IPS-18a (cell line): ENCODE measurements around the gene CRADD.

Source experiments
- H3K27ac ChIP-seq: one replicate; pipeline ENCODE4 v1.5.1; 2013; ENCODE audit warnings: low read length
- H3K27me3 ChIP-seq: one replicate; pipeline ENCODE4 v1.6.1; 2013; ENCODE audit warnings: mild to moderate bottlenecking, low read length; ENCODE audit not compliant: control insufficient read depth, insufficient read depth
- H3K36me3 ChIP-seq: one replicate; pipeline ENCODE4 v1.6.1; 2013; ENCODE audit warnings: low read depth, low read length; ENCODE audit not compliant: control insufficient read depth
- H3K4me1 ChIP-seq: one replicate; pipeline ENCODE4 v1.6.1; 2013; ENCODE audit warnings: low read depth, low read length; ENCODE audit not compliant: control insufficient read depth
- H3K4me3 ChIP-seq: one replicate; pipeline ENCODE4 v1.5.1; 2013; ENCODE audit warnings: low read length
- H3K9ac ChIP-seq: one replicate; pipeline ENCODE4 v1.6.1; 2013; ENCODE audit warnings: mild to moderate bottlenecking, low read length, moderate library complexity
- H3K9me3 ChIP-seq: one replicate; pipeline ENCODE4 v1.6.1; 2013; ENCODE audit warnings: low read depth, low read length; ENCODE audit not compliant: control insufficient read depth

CRADD gene

DNA sequence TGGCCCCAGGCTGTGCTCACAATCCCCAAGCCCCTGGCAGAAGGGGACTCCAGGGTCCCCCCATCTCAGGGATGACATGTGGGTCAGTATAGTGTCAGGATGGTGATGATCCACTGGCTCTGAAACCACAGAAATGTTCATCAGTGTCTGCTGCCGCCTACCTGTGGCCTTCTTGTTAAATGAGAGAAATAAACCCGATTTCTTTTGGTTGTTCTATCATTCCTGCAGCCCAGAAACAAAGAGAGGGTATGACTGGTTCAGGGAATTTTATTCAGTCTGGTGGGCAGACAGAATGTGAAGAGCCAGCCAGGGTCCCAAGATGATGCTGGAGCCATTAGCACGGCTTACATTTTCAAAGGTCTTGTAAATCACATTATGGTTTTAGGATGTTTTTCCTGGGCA, 86.6 kb downstream of the CRADD start:
- Histone ChIP-seq H3K4me1 (peaks cover 11% of the 10 kb centered on the region), H3K9ac (no peak overlapping the region), H3K27me3 (no peaks in the 10 kb centered on the region), H3K4me3 (no peak overlapping the region), H3K27ac (no peak overlapping the region), H3K36me3 (no peaks in the 10 kb centered on the region), H3K9me3 (no peaks in the 10 kb centered on the region)

DNA sequence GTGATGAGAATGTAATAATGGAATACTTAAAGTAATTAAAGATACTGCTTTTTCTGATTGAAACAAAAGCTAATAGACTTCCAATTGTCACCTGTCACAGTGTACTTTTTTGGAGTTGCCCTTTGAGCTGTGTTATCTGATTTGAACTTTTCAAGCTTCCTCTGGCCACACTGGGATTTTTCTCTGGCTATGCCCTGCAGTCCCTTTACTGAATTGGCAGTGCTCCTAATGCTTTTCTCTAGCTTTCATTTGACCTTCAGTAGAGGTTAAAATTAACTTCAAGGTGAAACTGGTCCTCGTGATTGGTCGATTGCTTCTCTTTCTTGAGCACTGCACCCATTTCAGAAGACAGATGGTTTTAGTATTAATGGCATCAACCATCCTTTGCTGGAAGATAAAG, 89.2 kb downstream of the CRADD start:
- no peaks in the 10 kb centered on the region for H3K36me3 ChIP-seq
- H3K9me3 ChIP-seq, result no peaks in the 10 kb centered on the region
- H3K4me1 ChIP-seq, result peaks cover 3% of the 10 kb centered on the region
- no peak overlapping the region for H3K9ac ChIP-seq
- no peak overlapping the region for H3K27ac ChIP-seq
- H3K4me3 ChIP-seq, result no peak overlapping the region
- H3K27me3 ChIP-seq, result no peaks in the 10 kb centered on the region

- Histone ChIP-seq H3K27me3 (no peaks in the 10 kb centered on the region), H3K9ac (no peak overlapping the region), H3K27ac (no peak overlapping the region), H3K4me3 (no peak overlapping the region), H3K9me3 (no peaks in the 10 kb centered on the region), H3K36me3 (no peaks in the 10 kb centered on the region), H3K4me1 (peaks cover 3% of the 10 kb centered on the region)
Measured at GRCh38 chr12:93766796-93767523, 89.8 kb downstream of the CRADD start.

GRCh38 chr12:93767524-93767863, 90.3 kb downstream of the CRADD start:
- no peak overlapping the region for H3K4me3 ChIP-seq
- H3K9me3 ChIP-seq, result no peaks in the 10 kb centered on the region
- H3K9ac ChIP-seq, result no peak overlapping the region
- H3K4me1 ChIP-seq, result peaks cover 3% of the 10 kb centered on the region
- no peaks in the 10 kb centered on the region for H3K36me3 ChIP-seq
- no peaks in the 10 kb centered on the region for H3K27me3 ChIP-seq
- no peak overlapping the region for H3K27ac ChIP-seq

DNA sequence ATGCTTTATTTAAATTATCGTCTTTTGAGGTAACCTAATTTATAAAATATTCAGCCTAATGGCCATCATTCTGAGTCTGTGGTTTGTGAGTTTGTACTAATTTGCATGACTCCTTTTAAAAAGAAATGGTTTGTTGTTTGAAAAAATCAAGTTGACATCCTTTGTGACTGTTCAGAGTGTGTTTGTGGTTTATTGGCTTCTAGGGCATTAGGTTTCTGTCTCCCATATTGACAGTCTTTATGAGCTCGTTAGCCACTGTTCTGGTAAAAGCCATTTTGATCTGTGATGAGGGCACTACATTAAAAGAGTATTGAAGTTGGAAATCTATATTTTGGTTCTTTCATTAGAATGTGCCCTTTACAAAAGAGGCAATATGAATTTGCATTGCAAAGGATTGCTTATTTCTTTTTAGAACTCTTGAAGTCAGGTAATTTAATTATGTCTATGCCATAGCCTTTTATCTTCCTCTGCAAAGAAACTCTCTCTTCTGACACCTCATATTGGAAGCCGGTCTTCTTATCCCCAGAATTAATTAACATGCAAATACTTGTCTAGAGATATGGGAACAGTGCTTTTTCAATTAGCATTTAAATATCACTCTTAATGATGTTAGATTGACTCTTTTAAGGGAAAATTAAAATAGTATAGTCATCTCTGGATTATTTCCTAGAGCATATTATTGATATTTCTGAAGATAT, 95.0 kb downstream of the CRADD start:
- no peaks in the 10 kb centered on the region for H3K9me3 ChIP-seq
- H3K9ac ChIP-seq, result no peak overlapping the region
- H3K36me3 ChIP-seq, result no peaks in the 10 kb centered on the region
- no peak overlapping the region for H3K27ac ChIP-seq
- H3K27me3 ChIP-seq, result no peaks in the 10 kb centered on the region
- H3K4me1 ChIP-seq, result peaks cover 1% of the 10 kb centered on the region
- H3K4me3 ChIP-seq, result no peak overlapping the region

GRCh38 chr12:93773122-93773871, 96.1 kb downstream of the CRADD start:
- Histone ChIP-seq H3K9ac (no peak overlapping the region), H3K4me3 (no peak overlapping the region), H3K27ac (no peak overlapping the region), H3K27me3 (no peaks in the 10 kb centered on the region), H3K9me3 (no peaks in the 10 kb centered on the region), H3K4me1 (peaks cover 3% of the 10 kb centered on the region), H3K36me3 (no peaks in the 10 kb centered on the region)

- Histone ChIP-seq H3K27ac (no peak overlapping the region), H3K4me1 (peaks cover 3% of the 10 kb centered on the region), H3K9ac (no peak overlapping the region), H3K9me3 (no peaks in the 10 kb centered on the region), H3K36me3 (no peaks in the 10 kb centered on the region), H3K27me3 (no peaks in the 10 kb centered on the region), H3K4me3 (no peak overlapping the region)
Measured at GRCh38 chr12:93776581-93777018, 99.4 kb downstream of the CRADD start.

DNA sequence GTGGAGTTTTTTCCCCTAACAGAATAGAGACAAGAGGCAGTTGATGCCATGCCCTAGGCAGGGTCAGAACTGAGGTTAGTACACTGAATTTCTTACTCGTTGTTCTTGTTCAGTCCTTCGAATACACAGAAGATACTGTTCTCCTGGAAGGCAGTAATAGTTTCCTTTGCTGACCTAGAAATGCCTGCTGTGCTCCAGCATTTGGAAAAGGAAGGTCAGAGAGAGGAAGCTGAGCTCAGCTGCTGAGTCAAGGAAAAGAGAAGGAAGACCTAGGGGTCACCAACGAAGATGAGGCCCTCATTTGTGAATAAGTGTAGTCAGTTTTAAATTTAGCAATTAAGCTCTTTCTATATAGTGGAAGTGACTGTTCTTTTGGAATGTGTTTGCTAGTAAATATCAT, 100.1 kb downstream of the CRADD start:
- H3K9ac ChIP-seq, result no peak overlapping the region
- peaks cover 3% of the 10 kb centered on the region for H3K4me1 ChIP-seq
- H3K27ac ChIP-seq, result no peak overlapping the region
- H3K4me3 ChIP-seq, result no peak overlapping the region
- H3K36me3 ChIP-seq, result no peaks in the 10 kb centered on the region
- no peaks in the 10 kb centered on the region for H3K27me3 ChIP-seq
- H3K9me3 ChIP-seq, result no peaks in the 10 kb centered on the region

DNA sequence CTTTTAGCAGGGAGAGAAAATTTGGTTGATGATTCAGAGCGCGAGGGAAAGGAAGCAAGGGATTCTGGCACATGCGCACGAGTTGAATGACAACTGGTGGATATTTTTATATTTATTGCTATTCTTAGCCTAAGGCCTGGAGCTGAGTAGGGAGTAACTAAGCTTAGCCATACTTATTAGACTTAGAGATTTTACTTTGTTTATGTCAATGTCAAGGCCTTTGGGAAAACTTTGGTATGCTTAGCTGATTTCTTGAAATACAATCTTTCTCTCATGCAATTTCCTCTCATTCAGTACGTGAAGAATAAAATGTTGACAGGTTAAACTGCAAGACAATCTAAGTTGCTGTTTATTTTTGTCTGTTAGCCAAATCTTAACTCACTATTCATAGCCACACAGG, 101.1 kb downstream of the CRADD start:
- H3K9me3 ChIP-seq, result no peaks in the 10 kb centered on the region
- H3K36me3 ChIP-seq, result no peaks in the 10 kb centered on the region
- no peak overlapping the region for H3K9ac ChIP-seq
- no peak overlapping the region for H3K4me3 ChIP-seq
- no peak overlapping the region for H3K27ac ChIP-seq
- no peaks in the 10 kb centered on the region for H3K27me3 ChIP-seq
- peaks cover 3% of the 10 kb centered on the region for H3K4me1 ChIP-seq

- no peak overlapping the region for H3K9ac ChIP-seq
- peaks cover 3% of the 10 kb centered on the region for H3K4me1 ChIP-seq
Measured at GRCh38 chr12:93778766-93779165, 101.6 kb downstream of the CRADD start.

GRCh38 chr12:93780101-93780641, 103.0 kb downstream of the CRADD start:
- Histone ChIP-seq H3K36me3 (no peaks in the 10 kb centered on the region), H3K4me1 (peaks cover 11% of the 10 kb centered on the region), H3K9me3 (no peaks in the 10 kb centered on the region), H3K9ac (no peak overlapping the region), H3K27ac (no peak overlapping the region), H3K4me3 (no peak overlapping the region), H3K27me3 (no peaks in the 10 kb centered on the region)

More at GRCh38 chr12:93778766-93779165, 101.6 kb downstream of the CRADD start:
- Histone ChIP-seq H3K27me3 (no peaks in the 10 kb centered on the region), H3K4me3 (no peak overlapping the region), H3K36me3 (no peaks in the 10 kb centered on the region), H3K9me3 (no peaks in the 10 kb centered on the region), H3K27ac (no peak overlapping the region)
